Myocyte (in vitro differentiated cells): Measurements from ENCODE around the gene LTA4H. TPM values are rescaled to one million over a fixed set of nuclear protein-coding genes. Genes with fewer than 3 reads are reported as not detected.

ENCODE experiments used
- DNase-seq: peaks from one replicate; pipeline ENCODE4 v3.0.0-alpha.2; 2012; ENCODE audit warnings: low read depth
- total RNA-seq: library from RNA; depleted of rRNA; stranded (reverse); fragments of >200 nt; gene quantifications from 2 replicates; pipeline ENCODE4 v1.2.3, GENCODE V29; 2014

Gene LTA4H
- total RNA-seq, 1 donor from 2014 or later, result 55.9 TPM

GRCh38 chr12:95960241-95960640 lies 75.1 kb downstream of the LTA4H start:
- no peak for DNase-seq

- DNase-seq, result peak; percentile 18
These were observed 76.3 kb downstream of the LTA4H start for GRCh38 chr12:95959107-95959506.

GRCh38 chr12:95956557-95957145 lies 78.7 kb downstream of the LTA4H start:
- no peak for DNase-seq

- DNase-seq, result no peak
These were observed 79.7 kb downstream of the LTA4H start for GRCh38 chr12:95955549-95956159.

- no peak for DNase-seq
These were observed 82.4 kb downstream of the LTA4H start for GRCh38 chr12:95953000-95953399.

GRCh38 chr12:95951515-95951914 lies 83.9 kb downstream of the LTA4H start:
- DNase-seq, result no peak

Other genes with a start within 250 kb of the LTA4H start
- 19.8 and 33.2 TPM in 2 replicates for gene NTN4, start 244.8 kb downstream of the LTA4H start, total RNA-seq
- 7.5 and 9.4 TPM in 2 replicates for gene SNRPF, start 176.6 kb downstream of the LTA4H start, total RNA-seq
- 0.08 TPM in 1 of 2 replicates, not detected in the other for gene CCDC38, start 93.0 kb downstream of the LTA4H start, total RNA-seq
- 0.16 TPM in 1 of 2 replicates, not detected in the other for gene AMDHD1, start 92.3 kb downstream of the LTA4H start, total RNA-seq
- not detected in 2 replicates for gene HAL, start 39.2 kb downstream of the LTA4H start, total RNA-seq
- 22.5 and 22.7 TPM in 2 replicates for gene ELK3, start 158.8 kb upstream of the LTA4H start, total RNA-seq